Measurements from ENCODE around the gene IL21R. TPM values are rescaled to one million over a fixed set of nuclear protein-coding genes. Genes with fewer than 3 reads are reported as not detected.

The IL21R gene
- total and polyA plus RNA-seq, 12 donors: 0.08 to 2.6 (median 0.42) TPM; not detected in 1

GRCh38 chr16:27498031-27498825, 96.3 kb downstream of the IL21R start:
- Histone ChIP-seq H3K27ac (no peak overlapping the region), H3K36me3 (replicated peaks in 1 of 2) (peaks cover 0 to 99% of the 10 kb centered on the region in 2 donors), H3K4me3 (no peak overlapping the region), H3K9me3 (replicated peaks in 1 of 3) (no peaks in the 10 kb centered on the region), H3K4me1 (replicated peaks in 1 of 2) (no peaks in the 10 kb centered on the region), H3K27me3 (no peaks in the 10 kb centered on the region)
- intact Hi-C loops (cut with DNase I): no loop called here
- no peak for DNase-seq
- TF ChIP-seq POLR2A (IDR thresholded peaks at IDR 0.05) (no peak), CTCF (IDR thresholded peaks at IDR 0.05) (no peak)
- 93 to 96% (median 94%) methylated on average over 6 to 9 of the region's 9 CpGs for WGBS, 4 donors

DNA sequence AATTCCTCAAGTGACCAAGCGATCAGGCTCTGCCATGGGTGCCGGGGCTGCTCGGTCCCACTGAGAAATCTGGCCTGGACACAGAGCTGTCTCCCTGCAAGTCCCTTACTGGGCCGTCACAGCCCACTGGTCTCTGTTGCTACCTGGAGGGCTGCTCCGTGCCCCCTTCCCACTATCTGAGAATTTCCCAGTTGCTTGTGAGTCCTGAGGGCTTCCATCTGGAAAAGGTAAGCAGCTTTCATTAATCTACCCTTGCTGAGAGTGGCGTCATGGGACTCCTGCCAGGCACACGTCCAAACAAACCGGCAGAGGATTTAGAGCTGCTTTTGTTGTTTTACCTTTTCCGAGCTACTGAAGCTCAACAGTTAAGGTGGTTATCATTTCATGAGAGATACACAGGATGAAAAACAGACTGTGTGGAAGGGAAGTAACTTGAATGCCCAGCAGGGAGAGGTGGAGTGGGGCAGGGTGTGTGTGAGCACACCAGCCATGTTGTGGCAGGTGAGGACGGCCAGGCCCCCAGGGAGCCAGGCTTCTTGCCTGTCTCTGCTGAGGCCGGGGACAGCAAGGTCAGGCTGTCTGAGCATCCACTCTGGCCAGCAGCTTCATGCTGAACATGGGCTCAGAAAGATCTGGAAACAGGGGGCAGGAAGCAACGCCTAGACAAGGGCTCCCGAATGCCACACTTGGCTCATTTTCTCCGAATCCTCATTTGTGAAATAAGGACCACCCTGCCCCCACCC, 97.1 kb downstream of the IL21R start:
- H3K27me3 ChIP-seq: no peaks in the 10 kb centered on the region
- no peaks in the 10 kb centered on the region for H3K4me1 ChIP-seq (replicated peaks in 1 of 2)
- intact Hi-C loops (cut with DNase I): no loop called here
- WGBS, 4 donors: 83 to 90% (median 85%) methylated on average over 11 to 14 of the region's 14 CpGs
- TF ChIP-seq POLR2A (IDR thresholded peaks at IDR 0.05) (no peak), CTCF (IDR thresholded peaks at IDR 0.05) (no peak)
- no peaks in the 10 kb centered on the region for H3K9me3 ChIP-seq (replicated peaks in 1 of 3)
- no peak for DNase-seq
- peak overlapping the region in 1 of 5 donors; percentile 38 for H3K27ac ChIP-seq
- peaks cover 0 to 99% of the 10 kb centered on the region in 2 donors for H3K36me3 ChIP-seq (replicated peaks in 1 of 2)
- H3K4me3 ChIP-seq: no peak overlapping the region

GRCh38 chr16:27499659-27500055, 97.7 kb downstream of the IL21R start:
- TF ChIP-seq CTCF (IDR thresholded peaks at IDR 0.05) (no peak), POLR2A (IDR thresholded peaks at IDR 0.05) (no peak)
- Histone ChIP-seq H3K4me3 (no peak overlapping the region), H3K9me3 (replicated peaks in 1 of 3) (no peaks in the 10 kb centered on the region), H3K27ac (peak overlapping the region in 1 of 5 donors; percentile 38), H3K4me1 (replicated peaks in 1 of 2) (no peaks in the 10 kb centered on the region), H3K36me3 (replicated peaks in 1 of 2) (peaks cover 0 to 99% of the 10 kb centered on the region in 2 donors), H3K27me3 (no peaks in the 10 kb centered on the region)
- DNase-seq: peak in 2 of 7 donors; percentile 12 to 24
- intact Hi-C loops (cut with DNase I): no loop called here
- 76 to 91% (median 79%) methylated on average over 8 to 9 of the region's 9 CpGs for WGBS, 4 donors

- no peaks in the 10 kb centered on the region for H3K4me1 ChIP-seq (replicated peaks in 1 of 2)
- intact Hi-C loops (cut with DNase I): no loop called here
- no peaks in the 10 kb centered on the region for H3K27me3 ChIP-seq
- DNase-seq: no peak
- TF ChIP-seq CTCF (IDR thresholded peaks at IDR 0.05): no peak
- TF ChIP-seq POLR2A (IDR thresholded peaks at IDR 0.05): no peak
- no peak overlapping the region for H3K4me3 ChIP-seq
- peaks cover 0 to 100% of the 10 kb centered on the region in 2 donors for H3K36me3 ChIP-seq (replicated peaks in 1 of 2)
- 91 to 93% (median 93%) methylated on average over 3 of the region's 3 CpGs for WGBS, 4 donors
- no peaks in the 10 kb centered on the region for H3K9me3 ChIP-seq (replicated peaks in 1 of 3)
- H3K27ac ChIP-seq: no peak overlapping the region
These were observed 98.8 kb downstream of the IL21R start for GRCh38 chr16:27500801-27501200.

Data from adrenal gland (tissue), 12 donors.